ENCODE data around the gene GSG1L. TPM values are rescaled to one million over a fixed set of nuclear protein-coding genes. Genes with fewer than 3 reads are reported as not detected.

GSG1L gene
- total and polyA plus RNA-seq, 9 of the 15 experiments (the other 6 are each of a cell fraction or from before 2014, with no cell fraction given), result not detected

DNA sequence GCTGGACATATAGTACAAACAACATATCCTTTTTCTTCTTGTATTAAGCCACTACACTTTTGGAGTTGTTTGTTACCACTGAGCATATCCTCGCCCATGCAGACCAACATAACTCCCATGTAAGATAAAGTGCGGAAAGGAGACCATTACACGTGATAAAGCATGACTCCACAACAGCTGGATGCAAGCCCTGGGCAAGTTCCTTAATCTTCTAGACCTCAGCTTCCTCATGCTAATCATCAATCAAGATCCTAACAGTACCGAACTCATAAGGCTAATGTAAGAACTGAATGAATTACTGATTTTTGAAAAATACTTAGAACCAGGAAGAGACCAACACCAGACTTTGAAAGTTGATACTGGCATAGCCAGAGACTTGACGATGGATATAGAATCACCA is 47.0 kb upstream of the GSG1L start (continued):
- TF ChIP-seq CUX1 (CRISPR knock-in tag; IDR thresholded peaks at IDR 0.05), result no peak
- no peak for TF ChIP-seq NR0B1 (IDR thresholded peaks at IDR 0.05; ENCODE audit: partially characterized antibody)
- no peak for TF ChIP-seq SNRNP70 (optimal IDR thresholded peaks at IDR 0.05; ENCODE audit: low read depth, low read length)
- TF ChIP-seq, protein P1, sequence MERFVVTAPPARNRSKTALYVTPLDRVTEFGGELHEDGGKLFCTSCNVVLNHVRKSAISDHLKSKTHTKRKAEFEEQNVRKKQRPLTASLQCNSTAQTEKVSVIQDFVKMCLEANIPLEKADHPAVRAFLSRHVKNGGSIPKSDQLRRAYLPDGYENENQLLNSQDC (CRISPR knock-in tag; IDR thresholded peaks at IDR 0.05), result no peak
- TF ChIP-seq RCOR1 (IDR thresholded peaks at IDR 0.05; ENCODE audit: borderline replicate concordance in 1 of 2, low read depth in 2 of 2, low read length in 2 of 2), result 0 out of 4 replicates have a peak, but pooled peaks of 1 of the 2 experiments have one; percentile 12
- TF ChIP-seq ZBTB7A (IDR thresholded peaks at IDR 0.05; ENCODE audit: borderline replicate concordance, control insufficient read depth, low read depth, low read length), result no peak
- TF ChIP-seq ZNF395 (CRISPR knock-in tag; IDR thresholded peaks at IDR 0.05), result 0 out of 2 replicates have a peak, but pooled peaks have one; percentile 64
- no peak for TF ChIP-seq GATAD2B (IDR thresholded peaks at IDR 0.05; ENCODE audit: borderline replicate concordance)
- peak; percentile 50; the same call in 1 of the 2 replicates for TF ChIP-seq TEAD4 (IDR thresholded peaks at IDR 0.05; ENCODE audit: low read length)
- no peak for TF ChIP-seq TEAD4 (CRISPR knock-in tag; IDR thresholded peaks at IDR 0.05; ENCODE audit: borderline replicate concordance)
- TF ChIP-seq GABPB1 (CRISPR knock-in tag; IDR thresholded peaks at IDR 0.05), result no peak
- TF ChIP-seq EP400 (IDR thresholded peaks at IDR 0.05), result no peak
- TF ChIP-seq RFX5 (IDR thresholded peaks at IDR 0.05; ENCODE audit: low read depth, low read length), result no peak
- TF ChIP-seq, protein P2, sequence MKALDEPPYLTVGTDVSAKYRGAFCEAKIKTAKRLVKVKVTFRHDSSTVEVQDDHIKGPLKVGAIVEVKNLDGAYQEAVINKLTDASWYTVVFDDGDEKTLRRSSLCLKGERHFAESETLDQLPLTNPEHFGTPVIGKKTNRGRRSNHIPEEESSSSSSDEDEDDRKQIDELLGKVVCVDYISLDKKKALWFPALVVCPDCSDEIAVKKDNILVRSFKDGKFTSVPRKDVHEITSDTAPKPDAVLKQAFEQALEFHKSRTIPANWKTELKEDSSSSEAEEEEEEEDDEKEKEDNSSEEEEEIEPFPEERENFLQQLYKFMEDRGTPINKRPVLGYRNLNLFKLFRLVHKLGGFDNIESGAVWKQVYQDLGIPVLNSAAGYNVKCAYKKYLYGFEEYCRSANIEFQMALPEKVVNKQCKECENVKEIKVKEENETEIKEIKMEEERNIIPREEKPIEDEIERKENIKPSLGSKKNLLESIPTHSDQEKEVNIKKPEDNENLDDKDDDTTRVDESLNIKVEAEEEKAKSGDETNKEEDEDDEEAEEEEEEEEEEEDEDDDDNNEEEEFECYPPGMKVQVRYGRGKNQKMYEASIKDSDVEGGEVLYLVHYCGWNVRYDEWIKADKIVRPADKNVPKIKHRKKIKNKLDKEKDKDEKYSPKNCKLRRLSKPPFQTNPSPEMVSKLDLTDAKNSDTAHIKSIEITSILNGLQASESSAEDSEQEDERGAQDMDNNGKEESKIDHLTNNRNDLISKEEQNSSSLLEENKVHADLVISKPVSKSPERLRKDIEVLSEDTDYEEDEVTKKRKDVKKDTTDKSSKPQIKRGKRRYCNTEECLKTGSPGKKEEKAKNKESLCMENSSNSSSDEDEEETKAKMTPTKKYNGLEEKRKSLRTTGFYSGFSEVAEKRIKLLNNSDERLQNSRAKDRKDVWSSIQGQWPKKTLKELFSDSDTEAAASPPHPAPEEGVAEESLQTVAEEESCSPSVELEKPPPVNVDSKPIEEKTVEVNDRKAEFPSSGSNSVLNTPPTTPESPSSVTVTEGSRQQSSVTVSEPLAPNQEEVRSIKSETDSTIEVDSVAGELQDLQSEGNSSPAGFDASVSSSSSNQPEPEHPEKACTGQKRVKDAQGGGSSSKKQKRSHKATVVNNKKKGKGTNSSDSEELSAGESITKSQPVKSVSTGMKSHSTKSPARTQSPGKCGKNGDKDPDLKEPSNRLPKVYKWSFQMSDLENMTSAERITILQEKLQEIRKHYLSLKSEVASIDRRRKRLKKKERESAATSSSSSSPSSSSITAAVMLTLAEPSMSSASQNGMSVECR (CRISPR knock-in tag; IDR thresholded peaks at IDR 0.05), result no peak
- no peak for TF ChIP-seq BRCA1 (IDR thresholded peaks at IDR 0.05)
- TF ChIP-seq BRCA1 (CRISPR knock-in tag; IDR thresholded peaks at IDR 0.05), result no peak

All from K562 (cell line).